ENCODE data around the gene TOGARAM1.
"Not testable (repeated sequence)": the region's sequence is repeated elsewhere in the genome, so short reads cannot be mapped to it uniquely, and the experiment has no call there.

The TOGARAM1 gene

GRCh38 chr14:45068396-45068795 is 106.4 kb downstream of the TOGARAM1 start:
- TF ChIP-seq CTCF (conservative IDR thresholded peaks at IDR 0.05; ENCODE audit: low read depth), result no peak
- POLR2A ChIA-PET (ENCODE audit: low non-redundant PET), result no interaction called here
- CTCF ChIA-PET, result interaction anchor here (0.5 kb wide), 1 partner anchor 157 kb away, joined by 4 read pairs; no protein-coding TSS in a partner anchor
- H3K27ac ChIP-seq, result no peak overlapping the region
- DNase-seq (ENCODE audit: low spot score), result no peak

- POLR2A ChIA-PET (ENCODE audit: low non-redundant PET), result no interaction called here
- CTCF ChIA-PET, result no interaction called here
- TF ChIP-seq CTCF (conservative IDR thresholded peaks at IDR 0.05; ENCODE audit: low read depth), result no peak
- no peak overlapping the region for H3K27ac ChIP-seq
- DNase-seq (ENCODE audit: low spot score), result no peak
Observed at GRCh38 chr14:45070215-45070614, 108.2 kb downstream of the TOGARAM1 start.

GRCh38 chr14:45072126-45072525 is 110.1 kb downstream of the TOGARAM1 start:
- TF ChIP-seq CTCF (conservative IDR thresholded peaks at IDR 0.05; ENCODE audit: low read depth), result no peak
- DNase-seq (ENCODE audit: low spot score), result no peak
- H3K27ac ChIP-seq, result no peak overlapping the region
- CTCF ChIA-PET, result no interaction called here
- POLR2A ChIA-PET (ENCODE audit: low non-redundant PET), result no interaction called here

GRCh38 chr14:45073231-45073879 is 111.4 kb downstream of the TOGARAM1 start:
- no peak for DNase-seq (ENCODE audit: low spot score)
- POLR2A ChIA-PET (ENCODE audit: low non-redundant PET), result no interaction called here
- CTCF ChIA-PET, result no interaction called here
- no peak overlapping the region for H3K27ac ChIP-seq
- TF ChIP-seq CTCF (conservative IDR thresholded peaks at IDR 0.05; ENCODE audit: low read depth), result no peak

- ChIA-PET CTCF (no interaction called here), POLR2A (ENCODE audit: low non-redundant PET) (no interaction called here)
- H3K27ac ChIP-seq, result no peak overlapping the region
- no peak for TF ChIP-seq CTCF (conservative IDR thresholded peaks at IDR 0.05; ENCODE audit: low read depth)
- no peak for DNase-seq (ENCODE audit: low spot score)
Observed at GRCh38 chr14:45078323-45078722, 116.3 kb downstream of the TOGARAM1 start.

GRCh38 chr14:45080416-45080968 is 118.5 kb downstream of the TOGARAM1 start:
- CTCF ChIA-PET; H3K27ac ChIP-seq; POLR2A ChIA-PET (ENCODE audit: low non-redundant PET); DNase-seq (ENCODE audit: low spot score): not testable (repeated sequence)

- CTCF ChIA-PET; POLR2A ChIA-PET (ENCODE audit: low non-redundant PET); DNase-seq (ENCODE audit: low spot score); H3K27ac ChIP-seq: not testable (repeated sequence)
Observed at GRCh38 chr14:45081096-45081495, 119.1 kb downstream of the TOGARAM1 start.

Measured in RWPE1 (cell line).